Measurements from ENCODE around the gene SH2D2A. TPM values are rescaled to one million over a fixed set of nuclear protein-coding genes. Genes with fewer than 3 reads are reported as not detected.

SH2D2A gene
- total and polyA plus RNA-seq, 2 of the 4 experiments (the other 2 are of a cell fraction): not detected

GRCh38 chr1:156836041-156836654 lies 19.5 kb upstream of the SH2D2A start:
- Histone ChIP-seq H2AFZ (replicated peaks; ENCODE audit: low read length, poor library complexity) (no peak overlapping the region), H4K91ac (ENCODE audit: insufficient read depth, low read depth, low read length) (no peak overlapping the region), H4K20me1 (ENCODE audit: insufficient read depth, low read length) (no peaks in the 10 kb centered on the region; the same call in 1 of the 2 replicates), H3K9me3 (ENCODE audit: control insufficient read depth, insufficient read depth, low read length) (no peaks in the 10 kb centered on the region), H2AK5ac (ENCODE audit: low read depth, low read length) (no peak overlapping the region), H3K36me3 (ENCODE audit: control insufficient read depth, insufficient read depth, low read length) (no peaks in the 10 kb centered on the region), H3K23ac (ENCODE audit: low read depth, low read length) (no peak overlapping the region), H2BK5ac (ENCODE audit: low read depth, low read length, poor library complexity, severe bottlenecking) (no peak overlapping the region), H3K27ac (ENCODE audit: insufficient read depth, low read length) (no peak overlapping the region), H3K4me1 (ENCODE audit: control insufficient read depth, insufficient read depth, low read length) (no peaks in the 10 kb centered on the region), H2BK15ac (ENCODE audit: low read depth, low read length) (no peak overlapping the region), H3K9me1 (ENCODE audit: insufficient read depth, low read length) (no peaks in the 10 kb centered on the region), H4K8ac (ENCODE audit: low read depth in 2 of 2, low read length in 2 of 2) (no peak overlapping the region), H4K5ac (ENCODE audit: low read depth, low read length) (no peak overlapping the region), H3K4me2 (ENCODE audit: low read depth, low read length) (no peak overlapping the region), H3K4ac (ENCODE audit: low read depth, low read length) (no peak overlapping the region), H3K4me3 (ENCODE audit: insufficient read depth, low read depth, low read length) (no peak overlapping the region), H3K27me3 (ENCODE audit: control insufficient read depth, insufficient read depth, low read length) (peaks cover 82% of the 10 kb centered on the region), H3K18ac (ENCODE audit: low read depth, low read length) (no peak overlapping the region), H3K56ac (ENCODE audit: extremely low read depth, insufficient read depth, low read length) (no peak overlapping the region), H2AK9ac (replicated peaks; ENCODE audit: low read depth, low read length, poor library complexity) (no peak overlapping the region), H3K79me1 (ENCODE audit: low read depth in 1 of 2, low read length in 2 of 2) (no peaks in the 10 kb centered on the region), H2BK120ac (ENCODE audit: low read depth, low read length) (no peak overlapping the region), H2BK20ac (ENCODE audit: low read depth, low read length) (no peak overlapping the region), H3K14ac (replicated peaks; ENCODE audit: low read depth, low read length) (no peak overlapping the region), H3K9ac (ENCODE audit: low read depth, low read length) (no peak overlapping the region)
- TF ChIP-seq MXI1 (IDR thresholded peaks at IDR 0.05; ENCODE audit: borderline replicate concordance, low read depth, low read length): no peak
- TF ChIP-seq CHD1 (IDR thresholded peaks at IDR 0.05; ENCODE audit: low read depth, low read length): no peak
- TF ChIP-seq USF2 (IDR thresholded peaks at IDR 0.05; ENCODE audit: low read depth, low read length): no peak
- TF ChIP-seq RCOR1 (IDR thresholded peaks at IDR 0.05; ENCODE audit: insufficient replicate concordance, low read length): no peak
- no peak for TF ChIP-seq MAZ (IDR thresholded peaks at IDR 0.05; ENCODE audit: borderline replicate concordance, low read depth, low read length)
- TF ChIP-seq FOS (IDR thresholded peaks at IDR 0.05; ENCODE audit: low read depth, low read length): no peak
- no peak for TF ChIP-seq SMC3 (IDR thresholded peaks at IDR 0.05; ENCODE audit: low read depth, low read length)
- TF ChIP-seq ELK1 (IDR thresholded peaks at IDR 0.05; ENCODE audit: borderline replicate concordance, low read depth, low read length): no peak
- TF ChIP-seq POLR2A (IDR thresholded peaks at IDR 0.05; ENCODE audit: low read depth, low read length): no peak
- TF ChIP-seq NFE2L2 (IDR thresholded peaks at IDR 0.05; ENCODE audit: low read depth, low read length): no peak
- no peak for TF ChIP-seq RAD21 (IDR thresholded peaks at IDR 0.05; ENCODE audit: low read length)
- TF ChIP-seq RFX5 (IDR thresholded peaks at IDR 0.05; ENCODE audit: low read depth, low read length): no peak
- no peak for TF ChIP-seq CTCF (conservative IDR thresholded peaks at IDR 0.05; ENCODE audit: low read depth, low read length)
- no peak for TF ChIP-seq MAFK (IDR thresholded peaks at IDR 0.05; ENCODE audit: low read depth, low read length)
- TF ChIP-seq BHLHE40 (IDR thresholded peaks at IDR 0.05; ENCODE audit: low read depth, low read length): no peak
- no peak for TF ChIP-seq CEBPB (IDR thresholded peaks at IDR 0.05; ENCODE audit: low read depth, low read length)
- intact Hi-C loops (cut with micrococcal nuclease) (no loop called here), in situ Hi-C loops (cut with MboI; ENCODE audit: low sequenced_read_pairs) (no loop called here), dilution Hi-C loops (cut with HindIII; ENCODE audit: low sequenced_read_pairs, unreplicated experiment) (no loop called here)
- POLR2A ChIA-PET (ENCODE audit: unreplicated experiment): no interaction called here
- CTCF ChIA-PET: interaction anchor here (3.7 kb wide), 1 partner anchor 24 kb away, joined by 26 read pairs; the partner anchor contains the start of genes INSRR and NTRK1
- DNase-seq (no peak), ATAC-seq (ENCODE audit: low read depth) (no peak)
- no TSS peak for BruUV-seq (replicated peaks)
- WGBS, 2 experiments (ENCODE audit: extremely low coverage in 2 of 2, insufficient read length in 1 of 2): no CpG with 5 or more reads among the region's 5 CpGs
